Suprapubic skin (tissue), 4 donors: ENCODE measurements around the gene FOXA3.

ENCODE experiments used
- EP300 ChIP-seq: sonication (generic); formaldehyde crosslinking; IDR thresholded peaks from one replicate; pipeline ENCODE4 v1.6.1; 2017; ENCODE audit warnings: antibody characterized with exemption
- POLR2AphosphoS5 ChIP-seq, 3 donors: sonication (generic); formaldehyde crosslinking; IDR thresholded peaks; one replicate each; pipeline ENCODE4 v1.6.1; 2017; ENCODE audit warnings: antibody characterized with exemption in 3 of 3

DNA sequence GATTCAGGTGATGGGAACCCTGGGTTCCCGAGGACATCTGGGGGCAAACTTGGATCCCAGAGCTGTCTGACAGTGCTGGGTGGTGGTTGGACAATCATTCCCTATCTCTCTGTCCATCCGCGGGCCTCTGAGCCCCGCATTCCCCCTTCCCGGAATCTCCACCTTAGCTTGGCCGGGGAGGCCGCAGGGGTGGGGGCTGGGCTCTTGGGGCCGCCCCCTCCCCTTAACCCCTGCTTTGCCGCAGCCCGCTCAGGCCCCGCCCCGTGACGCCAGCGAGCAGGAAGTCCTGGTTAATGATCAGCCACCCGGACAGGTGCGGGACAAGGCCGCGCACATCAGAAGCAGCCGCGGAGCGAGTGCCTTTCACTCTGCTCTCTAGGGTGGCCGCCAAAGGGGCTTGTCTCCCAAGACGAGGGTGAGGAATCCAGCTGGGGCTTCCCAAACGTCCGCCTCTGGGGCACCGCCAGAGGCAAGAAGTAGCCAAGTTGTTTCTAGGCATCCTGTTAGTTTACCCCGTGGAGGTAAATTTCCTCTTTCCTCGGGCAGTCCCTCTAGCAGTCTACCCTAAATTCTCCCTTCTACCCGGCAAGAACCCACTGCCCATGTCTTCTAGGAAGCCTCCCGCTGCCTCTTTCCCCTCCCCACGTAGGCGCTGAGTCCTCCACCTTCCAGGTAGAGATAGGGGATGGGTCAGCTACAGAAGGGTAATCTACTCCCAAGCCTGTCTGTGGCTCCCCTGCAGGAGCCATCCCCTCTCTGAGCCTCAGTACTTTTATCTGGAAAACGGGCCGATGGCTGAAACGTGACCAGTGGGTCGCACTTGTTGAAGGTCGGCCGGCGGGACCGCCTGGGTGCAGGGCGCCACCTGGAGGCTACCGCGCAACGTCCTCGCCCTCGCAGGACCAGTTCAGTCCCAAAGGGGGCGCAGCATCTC lies 18.8 kb downstream of the FOXA3 start:
- TF ChIP-seq EP300 (no peak), POLR2AphosphoS5 (IDR thresholded peaks at IDR 0.05) (no peak)
